Vagina (tissue), 2 donors: ENCODE results near the gene MYCBPAP. TPM values are rescaled to one million over a fixed set of nuclear protein-coding genes. Genes with fewer than 3 reads are reported as not detected.

Experiments
- DNase-seq, 2 donors: peaks; one replicate each; pipeline ENCODE4 v3.0.0-alpha.2; 2017; ENCODE audit errors: extremely low spot score in 2 of 2
- H3K27ac ChIP-seq: fragments of 200-600 bp; sonication (generic); one replicate; pipeline ENCODE4 v1.5.1; 2019
- H3K27me3 ChIP-seq: fragments of 200-600 bp; sonication (generic); one replicate; pipeline ENCODE4 v1.5.1; 2019
- H3K36me3 ChIP-seq, 2 donors: fragments of 200-600 bp; sonication (generic); one replicate each; pipeline ENCODE4 v1.5.1; 2017 to 2019
- H3K4me1 ChIP-seq: fragments of 200-600 bp; sonication (generic); one replicate; pipeline ENCODE4 v1.5.1; 2019
- H3K4me3 ChIP-seq, 2 donors: fragments of 200-600 bp; sonication (generic); 1 replicate in 1 of 2; 2 replicates in 1 of 2; pipeline ENCODE4 v1.5.1; 2016 to 2019
- H3K9me3 ChIP-seq: fragments of 200-600 bp; sonication (generic); one replicate; pipeline ENCODE4 v1.5.1; 2019
- CTCF ChIP-seq, 3 experiments: fragments of 450-650 bp in 2 of 3; fragments of 200-600 bp in 1 of 3; sonication (generic) in 1 of 3; IDR thresholded peaks; one replicate each; pipeline ENCODE4 v1.5.1; 2017 to 2019; ENCODE audit warnings: antibody characterized with exemption in 3 of 3, mild to moderate bottlenecking in 2 of 3, moderate library complexity in 2 of 3
- POLR2A ChIP-seq, 2 donors: fragments of 450-650 bp; IDR thresholded peaks; one replicate each; pipeline ENCODE4 v1.6.1; 2017; ENCODE audit warnings: antibody characterized with exemption in 2 of 2, mild to moderate bottlenecking in 2 of 2, moderate library complexity in 2 of 2
- POLR2AphosphoS5 ChIP-seq, 2 donors: sonication (generic); formaldehyde crosslinking; IDR thresholded peaks; one replicate each; pipeline ENCODE4 v1.9.0; 2017; ENCODE audit warnings: antibody characterized with exemption in 2 of 2, mild to moderate bottlenecking in 2 of 2, low read depth in 1 of 2; ENCODE audit not compliant: insufficient read depth in 1 of 2
- intact Hi-C: fragments of 100-400 bp; cut with DNase I; formaldehyde crosslinking; loops from one replicate; pipeline ENCODE4 v1.15.1; 2023
- total RNA-seq: library from RNA; depleted of rRNA; stranded (reverse); fragments of >200 nt; gene quantifications from one replicate; pipeline ENCODE4 v1.2.3, GENCODE V29; 2016

The MYCBPAP gene
- total RNA-seq, 1 donor from 2014 or later = not detected

GRCh38 chr17:50465635-50466034 is 42.6 kb upstream of the MYCBPAP start:
- no peaks in the 10 kb centered on the region for H3K27me3 ChIP-seq
- peaks cover 32% of the 10 kb centered on the region for H3K4me1 ChIP-seq
- no peaks in the 10 kb centered on the region for H3K36me3 ChIP-seq
- TF ChIP-seq POLR2A (IDR thresholded peaks at IDR 0.05) (no peak), CTCF (IDR thresholded peaks at IDR 0.05) (no peak), POLR2AphosphoS5 (IDR thresholded peaks at IDR 0.05; ENCODE audit: insufficient read depth in 1 of 2, low read depth in 1 of 2) (no peak)
- H3K9me3 ChIP-seq = no peaks in the 10 kb centered on the region
- H3K4me3 ChIP-seq = no peak overlapping the region
- intact Hi-C loops = no loop called here
- H3K27ac ChIP-seq = no peak overlapping the region
- DNase-seq = no peak

- Histone ChIP-seq H3K9me3 (no peaks in the 10 kb centered on the region), H3K4me1 (peaks cover 39% of the 10 kb centered on the region), H3K27ac (no peak overlapping the region), H3K4me3 (no peak overlapping the region), H3K36me3 (peaks cover 0 to 8% of the 10 kb centered on the region in 2 donors), H3K27me3 (no peaks in the 10 kb centered on the region)
- DNase-seq = no peak
- no peak for TF ChIP-seq POLR2AphosphoS5 (IDR thresholded peaks at IDR 0.05; ENCODE audit: insufficient read depth in 1 of 2, low read depth in 1 of 2)
- TF ChIP-seq CTCF (IDR thresholded peaks at IDR 0.05) = no peak
- TF ChIP-seq POLR2A (IDR thresholded peaks at IDR 0.05) = no peak
- intact Hi-C loops = no loop called here
These were observed 41.7 kb upstream of the MYCBPAP start for GRCh38 chr17:50466371-50467113.

DNA sequence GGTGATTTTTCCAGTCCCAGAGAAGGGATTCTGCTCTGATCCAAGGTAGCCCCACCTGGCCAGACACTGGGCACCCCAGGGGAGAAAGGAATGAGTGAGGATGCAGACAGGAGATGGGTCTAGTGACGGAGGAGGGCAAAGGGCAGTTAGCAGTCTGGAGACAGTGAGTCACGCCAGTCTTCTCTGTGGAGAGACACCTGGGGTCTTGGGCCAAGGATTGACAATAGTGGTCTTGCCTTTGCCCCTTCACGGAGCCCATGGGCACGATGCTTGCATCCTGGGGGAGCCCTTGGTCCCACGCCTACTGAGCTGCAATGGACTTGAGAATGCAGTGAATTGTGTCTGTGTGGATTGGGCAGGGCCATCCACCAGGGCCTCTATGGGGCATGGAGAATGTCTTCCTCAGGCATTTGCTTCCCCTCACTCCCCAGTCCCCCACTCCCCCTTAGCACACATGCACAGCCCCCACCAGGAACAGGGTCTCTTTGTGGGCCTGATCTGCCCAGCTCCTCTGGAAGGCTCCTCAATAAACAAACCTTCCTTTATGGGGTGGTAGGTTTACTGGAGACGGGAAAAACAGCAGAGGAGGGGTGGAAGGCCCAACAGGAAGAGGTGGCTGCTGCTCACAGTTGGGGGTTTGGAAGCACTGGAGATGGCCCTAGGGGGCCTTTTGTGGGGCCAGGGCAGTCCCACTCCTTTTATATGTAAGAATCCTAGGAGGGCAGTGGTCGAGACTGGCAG is 41.0 kb upstream of the MYCBPAP start:
- H3K27ac ChIP-seq = no peak overlapping the region
- intact Hi-C loops = no loop called here
- no peak for DNase-seq

GRCh38 chr17:50467855-50468303 is 40.4 kb upstream of the MYCBPAP start:
- peaks cover 39% of the 10 kb centered on the region for H3K4me1 ChIP-seq
- TF ChIP-seq CTCF (IDR thresholded peaks at IDR 0.05) (no peak), POLR2A (IDR thresholded peaks at IDR 0.05) (no peak), POLR2AphosphoS5 (IDR thresholded peaks at IDR 0.05; ENCODE audit: insufficient read depth in 1 of 2, low read depth in 1 of 2) (no peak)
- no peak overlapping the region for H3K4me3 ChIP-seq
- H3K27ac ChIP-seq = no peak overlapping the region
- H3K9me3 ChIP-seq = no peaks in the 10 kb centered on the region
- peak in 1 of 2 donors; percentile 84 for DNase-seq
- H3K36me3 ChIP-seq = peaks cover 0 to 8% of the 10 kb centered on the region in 2 donors
- H3K27me3 ChIP-seq = no peaks in the 10 kb centered on the region
- intact Hi-C loops = no loop called here

More for the DNA sequence above, 41.0 kb upstream of the MYCBPAP start:
- peaks cover 39% of the 10 kb centered on the region for H3K4me1 ChIP-seq
- no peaks in the 10 kb centered on the region for H3K9me3 ChIP-seq
- H3K36me3 ChIP-seq = peaks cover 0 to 8% of the 10 kb centered on the region in 2 donors
- no peaks in the 10 kb centered on the region for H3K27me3 ChIP-seq
- TF ChIP-seq CTCF (IDR thresholded peaks at IDR 0.05) (no peak), POLR2A (IDR thresholded peaks at IDR 0.05) (no peak), POLR2AphosphoS5 (IDR thresholded peaks at IDR 0.05; ENCODE audit: insufficient read depth in 1 of 2, low read depth in 1 of 2) (no peak)
- H3K4me3 ChIP-seq = no peak overlapping the region
